Kidney tubule cell (primary cell): ENCODE results near the gene PHLDB1.

Experiments used
- DNase-seq: peaks from one replicate; pipeline ENCODE4 v3.0.0-alpha.2; 2018; ENCODE audit warnings: low spot score

PHLDB1 gene

GRCh38 chr11:118621784-118622375 is 14.5 kb downstream of the PHLDB1 start:
- DNase-seq = no peak

DNA sequence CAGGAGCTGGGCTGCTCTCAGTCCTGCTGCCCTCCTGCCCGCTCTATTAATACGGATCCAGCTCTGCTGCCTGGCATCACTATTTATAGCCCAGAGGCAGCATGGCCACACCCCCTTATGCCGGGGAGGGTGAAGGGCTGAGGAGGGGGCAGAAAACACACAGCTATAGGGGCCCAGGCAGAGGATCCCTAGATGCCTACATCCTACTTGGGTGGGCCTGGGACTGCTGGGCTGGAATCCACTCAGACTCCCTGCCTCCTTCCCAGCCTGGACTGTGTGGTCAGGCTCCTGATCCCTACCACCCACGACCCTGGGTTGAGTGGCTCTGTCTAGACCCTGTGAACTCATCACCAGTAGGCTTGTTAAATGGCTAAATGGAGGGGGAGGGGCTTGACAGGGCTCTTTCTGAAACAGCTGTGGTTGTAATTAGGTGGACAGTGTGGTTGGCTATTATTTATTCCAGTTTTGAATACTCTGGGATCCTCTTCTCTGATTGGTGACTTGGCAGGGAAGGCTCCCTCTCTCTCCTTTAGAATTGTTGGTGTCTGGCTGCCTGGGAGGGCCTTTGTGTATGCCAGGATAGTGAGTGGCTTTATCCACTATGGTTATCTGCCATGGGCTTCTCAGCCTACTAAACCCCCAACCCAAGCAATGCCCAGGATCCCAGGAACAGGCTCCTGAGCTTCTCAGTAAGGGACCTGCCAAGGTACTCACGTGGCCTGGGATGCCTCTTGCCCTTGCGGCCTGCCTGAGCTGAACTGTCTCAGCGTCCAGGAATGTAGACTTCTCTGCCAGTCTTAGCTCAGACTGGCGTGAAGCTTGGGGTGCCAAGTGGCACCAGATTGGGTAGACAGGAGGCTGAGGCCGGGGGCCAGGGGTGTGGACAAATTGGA is 15.2 kb downstream of the PHLDB1 start:
- peak; percentile 96 for DNase-seq

DNA sequence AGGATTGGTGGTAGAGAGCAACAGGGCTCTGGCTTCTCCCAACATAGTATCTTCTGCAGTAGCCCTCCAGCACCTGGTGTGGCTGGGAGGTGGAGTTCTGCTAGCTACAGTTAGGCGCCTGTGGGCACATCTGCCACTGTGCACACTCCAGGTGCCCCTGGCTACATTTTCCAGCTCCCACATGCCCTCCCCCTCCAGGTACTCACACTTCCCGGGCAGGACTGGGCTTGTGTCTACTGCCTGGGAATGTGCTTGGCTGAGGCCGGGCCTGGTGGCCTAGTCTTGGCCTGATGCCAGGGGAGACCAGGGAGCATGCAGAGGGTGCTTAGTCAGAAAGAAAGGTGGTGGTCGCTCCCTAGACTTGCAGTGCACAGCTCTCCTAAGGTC is 15.8 kb downstream of the PHLDB1 start:
- DNase-seq = peak; percentile 88

DNA sequence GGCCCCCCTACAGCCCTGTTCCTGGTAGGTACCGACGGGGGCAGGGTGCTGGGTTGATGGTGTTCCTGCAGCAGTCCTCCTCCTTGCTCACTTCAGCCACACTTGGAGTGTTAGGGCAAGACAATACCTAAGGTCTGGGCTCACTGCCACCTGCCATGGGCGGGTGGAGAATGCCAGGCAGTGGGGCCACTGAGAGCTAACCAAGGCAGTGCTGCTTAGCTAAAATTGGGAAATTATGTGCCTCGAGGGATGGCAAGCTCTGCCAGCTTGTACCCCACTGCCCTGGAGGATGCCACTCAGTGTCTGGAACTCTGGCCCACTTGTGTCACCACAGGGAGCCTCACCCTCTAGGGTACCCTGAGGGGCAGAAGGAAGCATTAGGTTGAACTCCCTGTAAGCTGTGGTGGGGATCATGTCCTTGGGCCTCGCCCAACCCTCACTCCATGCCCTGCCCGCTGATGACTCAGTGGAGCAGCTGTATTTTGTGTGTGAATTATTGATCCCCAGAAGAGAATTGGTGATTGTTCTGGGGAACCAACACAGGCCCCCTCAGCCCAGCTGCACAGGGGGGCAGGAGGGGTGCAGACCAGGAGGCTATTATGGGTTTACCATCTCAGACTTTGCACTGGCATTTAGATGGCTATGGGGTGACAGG is 17.7 kb downstream of the PHLDB1 start:
- DNase-seq = no peak

DNA sequence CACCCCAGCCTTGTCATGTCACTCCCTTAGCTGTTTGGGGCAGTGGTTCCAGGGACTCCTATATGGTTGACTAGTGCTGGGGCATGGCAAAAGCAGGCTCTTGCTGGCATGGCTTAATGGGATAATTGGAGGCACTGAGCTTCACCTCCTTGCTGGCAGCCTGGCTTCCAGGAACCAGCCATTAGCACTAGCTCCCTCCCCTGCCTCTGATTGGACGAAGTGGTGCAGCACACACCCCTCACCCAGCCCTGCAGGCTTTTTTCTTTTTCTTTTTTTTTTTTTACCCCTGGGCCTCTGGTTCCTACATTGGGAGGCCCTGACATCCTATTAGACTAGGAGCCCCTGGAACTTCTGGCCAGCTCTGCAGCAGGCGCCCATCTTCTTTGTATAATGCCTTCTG is 18.6 kb downstream of the PHLDB1 start:
- DNase-seq = no peak

- no peak for DNase-seq
Measured at GRCh38 chr11:118627566-118627965, 20.2 kb downstream of the PHLDB1 start.

- DNase-seq = no peak
Measured at GRCh38 chr11:118628031-118628430, 20.6 kb downstream of the PHLDB1 start.

GRCh38 chr11:118628432-118628831 is 21.0 kb downstream of the PHLDB1 start:
- no peak for DNase-seq

GRCh38 chr11:118628861-118629549 is 21.6 kb downstream of the PHLDB1 start:
- no peak for DNase-seq

DNA sequence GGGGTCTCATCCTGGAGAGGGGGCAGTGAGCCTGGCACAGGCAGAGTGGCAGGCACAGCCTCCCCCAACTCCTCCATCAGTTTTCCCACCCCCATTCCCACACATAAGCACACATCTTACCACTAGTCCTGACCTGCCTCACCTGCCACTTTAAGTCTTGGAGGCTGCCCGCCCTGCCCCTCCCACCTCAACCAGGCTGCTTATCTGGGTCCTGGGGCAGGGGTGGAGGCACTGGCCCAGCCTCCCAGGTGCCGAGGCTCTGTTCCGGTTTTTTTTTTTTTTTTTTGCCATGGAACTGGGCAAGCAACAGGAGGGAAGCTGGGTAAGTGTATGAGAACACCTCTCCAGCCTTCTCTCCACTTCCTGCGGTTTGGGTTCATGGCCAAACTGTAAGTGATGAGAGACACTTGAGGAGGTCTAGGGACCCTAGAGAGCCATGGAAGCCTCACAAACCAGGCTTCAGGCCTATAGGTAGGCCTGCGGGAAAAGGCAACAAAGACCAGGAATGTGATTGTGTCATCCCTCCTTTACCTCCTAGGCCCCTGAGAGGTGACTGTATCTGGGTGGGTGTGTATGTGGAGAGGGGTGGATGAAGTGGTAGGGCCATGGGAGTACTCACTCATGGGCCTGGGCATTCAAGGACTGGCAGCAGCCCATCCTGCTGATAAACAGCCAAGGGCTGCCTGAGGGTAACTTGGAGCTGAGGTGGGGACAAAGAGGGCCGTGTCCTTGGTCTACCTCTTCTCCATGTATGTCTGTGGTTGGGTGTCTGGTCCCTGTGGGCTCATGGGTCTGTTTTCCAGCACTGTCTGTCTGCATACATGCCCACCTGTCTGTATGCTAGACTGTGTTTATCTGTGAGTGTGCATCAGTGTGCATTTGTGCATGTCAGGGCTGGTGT is 22.6 kb downstream of the PHLDB1 start:
- no peak for DNase-seq

- DNase-seq = no peak
Measured at GRCh38 chr11:118631142-118631909, 23.9 kb downstream of the PHLDB1 start.

DNA sequence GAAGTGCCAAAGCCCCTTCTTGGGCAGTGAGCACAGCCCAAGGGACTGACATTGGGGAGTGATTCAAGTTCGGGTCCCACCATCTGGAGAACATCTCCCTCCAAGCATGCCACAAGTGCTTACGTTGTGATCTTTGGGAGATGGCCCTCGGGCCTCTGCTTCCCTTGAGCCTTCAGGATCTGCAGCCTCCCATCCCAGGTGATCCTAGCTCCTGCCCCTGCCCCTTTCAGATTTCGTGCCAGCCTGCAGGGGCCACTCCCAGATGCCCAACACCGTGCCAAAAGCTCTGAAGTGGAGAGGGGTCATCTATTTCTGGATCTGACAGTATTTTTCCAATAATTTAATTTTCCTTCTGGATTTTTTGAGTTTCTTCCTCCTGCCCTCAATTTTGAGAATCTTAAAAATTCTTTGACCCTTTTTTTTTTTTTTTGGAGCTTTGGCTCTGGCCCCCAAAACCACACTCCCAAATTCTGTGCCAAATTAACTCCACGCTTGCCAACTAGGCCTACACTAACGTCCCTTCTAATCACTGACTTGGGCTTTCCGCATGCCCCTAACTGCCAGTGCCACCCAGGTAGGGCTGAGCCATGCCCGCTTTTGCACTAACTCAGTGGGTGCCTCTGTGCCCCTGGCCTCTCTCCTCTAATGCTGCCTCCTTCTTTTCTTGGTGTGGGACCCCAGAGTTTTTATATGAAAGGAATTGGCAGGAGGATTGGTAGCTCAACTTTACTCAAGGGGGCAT is 25.3 kb downstream of the PHLDB1 start:
- DNase-seq = no peak

- DNase-seq = no peak
Measured at GRCh38 chr11:118633319-118633690, 25.9 kb downstream of the PHLDB1 start.

- peak; percentile 20 for DNase-seq
Measured at GRCh38 chr11:118633979-118634378, 26.6 kb downstream of the PHLDB1 start.

- DNase-seq = peak; percentile 65
Measured at GRCh38 chr11:118634431-118635236, 27.2 kb downstream of the PHLDB1 start.

DNA sequence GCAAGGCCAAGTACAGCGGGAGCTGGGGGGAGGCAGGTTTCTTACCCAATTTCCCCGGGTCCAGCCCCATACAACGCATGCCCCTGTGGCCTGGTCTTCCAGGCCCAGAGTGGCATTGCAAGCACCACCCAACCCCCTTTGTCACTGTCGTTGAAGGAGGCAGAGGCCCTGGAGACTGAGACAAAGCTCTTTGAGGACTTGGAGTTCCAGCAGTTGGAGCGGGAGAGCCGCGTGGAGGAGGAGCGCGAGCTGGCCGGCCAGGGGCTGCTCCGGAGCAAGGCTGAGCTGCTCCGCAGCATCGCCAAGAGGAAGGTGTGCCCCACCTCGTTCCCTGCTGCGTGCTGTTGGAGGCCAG is 27.8 kb downstream of the PHLDB1 start:
- DNase-seq = no peak

DNA sequence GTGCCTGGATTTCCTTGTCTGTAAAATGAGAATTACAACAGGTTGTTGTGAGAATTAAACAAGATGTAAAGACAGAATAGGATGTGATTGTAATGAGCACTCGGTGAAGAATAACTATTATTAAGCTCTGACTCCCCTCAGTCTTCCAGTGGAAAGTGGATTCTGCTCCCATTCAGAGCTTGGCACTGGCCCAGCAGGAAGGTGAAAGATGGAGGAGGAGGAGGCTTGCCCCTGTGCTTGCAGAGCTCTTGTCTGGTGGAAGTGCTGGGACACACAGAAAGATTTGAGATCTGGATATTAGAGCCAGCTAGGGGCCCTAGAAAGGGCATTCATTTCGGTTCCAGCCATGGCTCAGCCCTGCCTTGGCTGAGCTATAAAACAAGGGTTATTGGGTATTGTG is 28.2 kb downstream of the PHLDB1 start:
- DNase-seq = no peak

DNA sequence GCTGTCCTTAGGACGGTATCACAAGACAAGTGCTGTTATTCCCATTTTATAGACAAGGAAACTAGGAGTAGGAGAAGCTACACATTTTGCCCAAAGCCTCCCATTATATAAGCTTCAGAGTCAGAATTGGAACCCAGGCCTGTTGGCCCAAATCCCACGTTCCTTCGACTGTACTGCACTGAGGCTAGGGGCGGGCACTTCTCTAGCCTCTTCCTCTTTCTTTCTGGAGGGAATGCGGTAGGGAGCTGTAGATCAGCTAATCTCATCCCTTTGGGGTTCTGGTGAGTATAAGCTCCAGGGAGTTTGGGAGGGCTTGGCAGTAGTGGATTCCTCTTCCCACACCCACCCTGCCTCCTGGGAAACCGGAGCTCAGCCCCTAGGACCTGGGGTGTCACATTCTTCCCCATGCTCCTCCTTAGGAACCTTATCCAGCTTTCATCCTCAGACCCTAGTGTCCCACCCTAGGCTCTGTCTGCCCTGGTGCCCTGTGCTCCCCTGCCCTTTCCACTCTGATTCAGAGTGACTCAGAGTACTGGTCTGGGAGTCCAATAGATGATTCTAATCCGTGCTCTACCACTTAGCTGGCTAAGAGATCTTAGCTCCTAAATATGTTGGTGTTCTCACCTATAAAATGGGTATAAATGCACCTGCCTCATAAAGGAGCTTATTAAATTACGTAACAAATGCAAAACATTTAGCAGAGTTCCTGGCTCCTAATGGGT is 29.3 kb downstream of the PHLDB1 start:
- no peak for DNase-seq

- DNase-seq = no peak
Measured at GRCh38 chr11:118638726-118639125, 31.3 kb downstream of the PHLDB1 start.
